H1 (cell line): ENCODE data around the gene GRK6. TPM values are rescaled to one million over a fixed set of nuclear protein-coding genes. Genes with fewer than 3 reads are reported as not detected.

ENCODE experiments used
- CTCF ChIA-PET: fragments of 300-600 bp; sonication (Branson Sonifier 250); formaldehyde crosslinking; loops from one replicate; lab custom pipeline; 2021; ENCODE audit not compliant: partially characterized antibody; lab: Charles Lee
- POLR2A ChIA-PET: fragments of 300-600 bp; sonication (Branson Sonifier 250); formaldehyde crosslinking; loops from one replicate; lab custom pipeline; 2021; ENCODE audit warnings: inconsistent platforms; ENCODE audit not compliant: partially characterized antibody; lab: Charles Lee
- DNase-seq, 2 experiments: peaks; one replicate each; pipeline versions ENCODE4 v3.0.0 to v3.0.0-alpha.2; 2010 to 2022; ENCODE audit warnings: low spot score in 2 of 2, low read depth in 1 of 2, mixed read lengths in 1 of 2
- FAIRE-seq: peaks from 2 replicates; lab custom pipeline; 2011; peaks lifted over from hg19 to GRCh38; lab: Jason Lieb, UNC
- H2AFZ ChIP-seq: 2 replicates; pipeline ENCODE4 v1.8.1; 2012; ENCODE audit warnings: low read length, inconsistent platforms
- H2AK5ac ChIP-seq: 2 replicates; pipeline ENCODE4 v1.6.1; 2013; ENCODE audit warnings: low read depth, low read length
- H2BK120ac ChIP-seq: replicated peaks from 2 replicates; pipeline ENCODE3; 2013; ENCODE audit warnings: low read depth, low read length, inconsistent platforms
- H2BK12ac ChIP-seq: 2 replicates; pipeline ENCODE4 v1.6.1; 2013; ENCODE audit warnings: low read depth, low read length
- H2BK15ac ChIP-seq: 2 replicates; pipeline ENCODE4 v1.6.1; 2013; ENCODE audit warnings: low read length
- H2BK20ac ChIP-seq: 2 replicates; pipeline ENCODE4 v1.6.1; 2013; ENCODE audit warnings: low read length
- H2BK5ac ChIP-seq: 2 replicates; pipeline ENCODE4 v1.6.1; 2013; ENCODE audit warnings: low read depth, low read length
- H3K14ac ChIP-seq: 2 replicates; pipeline ENCODE4 v1.6.1; 2013; ENCODE audit warnings: inconsistent platforms; ENCODE audit not compliant: insufficient read length
- H3K18ac ChIP-seq: 2 replicates; pipeline ENCODE4 v1.6.1; 2013; ENCODE audit warnings: low read length; ENCODE audit errors: extremely low read depth
- H3K23ac ChIP-seq: 2 replicates; pipeline ENCODE4 v1.6.1; 2013; ENCODE audit warnings: inconsistent platforms; ENCODE audit not compliant: insufficient read length
- H3K23me2 ChIP-seq: 2 replicates; pipeline ENCODE4 v1.6.1; 2013; ENCODE audit warnings: low read depth, low read length
- H3K27ac ChIP-seq: 2 replicates; pipeline ENCODE4 v1.6.1; 2011; ENCODE audit warnings: low read depth, low read length, inconsistent platforms
- H3K27me3 ChIP-seq, 4 experiments: replicated peaks in 1 of 4; 1 replicate in 1 of 4; 2 replicates in 3 of 4; pipeline versions ENCODE4 v1.6.1 to v1.8.1; 2011 to 2013; ENCODE audit warnings: low read length in 3 of 4, mild to moderate bottlenecking in 3 of 4, inconsistent platforms in 2 of 4, mixed read lengths in 2 of 4, moderate library complexity in 1 of 4; ENCODE audit not compliant: control insufficient read depth in 3 of 4, insufficient read depth in 3 of 4; ENCODE audit errors: extremely low read depth in 1 of 4
- H3K36me3 ChIP-seq, 4 experiments: 2 replicates each; pipeline versions ENCODE4 v1.6.1 to v1.8.1; 2011 to 2013; ENCODE audit warnings: mild to moderate bottlenecking in 4 of 4, low read length in 3 of 4, moderate library complexity in 2 of 4, control low read depth in 1 of 4, inconsistent platforms in 1 of 4; ENCODE audit not compliant: insufficient read depth in 4 of 4, control insufficient read depth in 2 of 4
- H3K4ac ChIP-seq: replicated peaks from 2 replicates; pipeline ENCODE3; 2013; ENCODE audit warnings: low read length, low read depth, mixed read lengths, inconsistent platforms; ENCODE audit not compliant: insufficient read length
- H3K4me1 ChIP-seq, 4 experiments: replicated peaks in 1 of 4; 1 replicate in 1 of 4; 2 replicates in 3 of 4; pipeline versions ENCODE4 v1.6.1 to v1.8.1; 2011 to 2013; ENCODE audit warnings: low read length in 3 of 4, inconsistent platforms in 2 of 4, mixed read lengths in 1 of 4; ENCODE audit not compliant: insufficient read depth in 4 of 4, control insufficient read depth in 3 of 4
- H3K4me2 ChIP-seq, 2 experiments: 2 replicates each; pipeline versions ENCODE4 v1.6.1 to v1.8.1; 2011 to 2013; ENCODE audit warnings: low read depth in 2 of 2, low read length in 2 of 2, control low read depth in 1 of 2, inconsistent platforms in 1 of 2, mild to moderate bottlenecking in 1 of 2; ENCODE audit not compliant: insufficient read depth in 1 of 2
- H3K4me3 ChIP-seq, 4 experiments: fragments of 200-600, 300-600 bp in 1 of 4; sonication (generic), shearing (Covaris generic), sonication (Bioruptor Twin) in 1 of 4; 2 replicates each; pipeline versions ENCODE4 v1.5.1 to v1.8.1; 2011 to 2016; ENCODE audit warnings: low read length in 4 of 4, low read depth in 3 of 4, control low read depth in 2 of 4, inconsistent platforms in 2 of 4, mild to moderate bottlenecking in 2 of 4, mixed read lengths in 1 of 4, moderate library complexity in 1 of 4; ENCODE audit not compliant: insufficient read depth in 2 of 4; ENCODE audit errors: extremely low read depth in 1 of 4
- H3K56ac ChIP-seq: replicated peaks from 2 replicates; pipeline ENCODE3; 2013; ENCODE audit warnings: low read depth, mild to moderate bottlenecking, mixed read lengths, low read length, inconsistent platforms; ENCODE audit not compliant: insufficient read length
- H3K79me1 ChIP-seq: 2 replicates; pipeline ENCODE4 v1.6.1; 2013; ENCODE audit warnings: low read depth, low read length, control low read depth
- H3K79me2 ChIP-seq, 2 experiments: 2 replicates each; pipeline versions ENCODE4 v1.6.1 to v1.8.1; 2012 to 2013; ENCODE audit warnings: low read length in 2 of 2, mild to moderate bottlenecking in 2 of 2, inconsistent platforms in 1 of 2; ENCODE audit not compliant: insufficient read depth in 2 of 2, control insufficient read depth in 1 of 2
- H3K9ac ChIP-seq, 4 experiments: replicated peaks in 1 of 4; 1 replicate in 1 of 4; 2 replicates in 3 of 4; pipeline versions ENCODE4 v1.6.1 to v1.8.1; 2011 to 2013; ENCODE audit warnings: low read depth in 3 of 4, low read length in 3 of 4, control low read depth in 2 of 4, mild to moderate bottlenecking in 2 of 4, moderate library complexity in 2 of 4, inconsistent platforms in 1 of 4; ENCODE audit errors: extremely low read depth in 1 of 4
- H3K9me3 ChIP-seq, 2 experiments: 2 replicates each; pipeline versions ENCODE4 v1.6.1 to v1.8.1; 2012 to 2013; ENCODE audit warnings: mild to moderate bottlenecking in 2 of 2, moderate library complexity in 2 of 2, control low read depth in 1 of 2, inconsistent platforms in 1 of 2, low read depth in 1 of 2, low read length in 1 of 2, mixed read lengths in 1 of 2; ENCODE audit not compliant: insufficient read depth in 2 of 2
- H4K20me1 ChIP-seq, 2 experiments: replicated peaks in 1 of 2; 2 replicates each; pipeline versions ENCODE3 to v1.8.1; 2011 to 2013; ENCODE audit warnings: inconsistent platforms in 2 of 2, low read length in 2 of 2, mild to moderate bottlenecking in 1 of 2; ENCODE audit not compliant: insufficient read depth in 2 of 2, control insufficient read depth in 1 of 2
- H4K5ac ChIP-seq: 2 replicates; pipeline ENCODE4 v1.6.1; 2013; ENCODE audit warnings: low read length, low read depth, mixed read lengths, inconsistent platforms; ENCODE audit not compliant: insufficient read length
- H4K8ac ChIP-seq: 2 replicates; pipeline ENCODE4 v1.8.0; 2013; ENCODE audit warnings: mild to moderate bottlenecking, moderate library complexity, low read length, inconsistent platforms; ENCODE audit not compliant: insufficient read depth; ENCODE audit errors: extremely low read depth
- H4K91ac ChIP-seq: replicated peaks from 2 replicates; pipeline ENCODE3; 2013; ENCODE audit warnings: low read length, mixed read lengths, inconsistent platforms; ENCODE audit not compliant: insufficient read length
- WGBS, 2 experiments: shearing (Covaris generic) in 1 of 2; methylation state at CpG; one replicate each; pipeline versions ENCODE4 v1.1.6 to v1.1.7; 2013 to 2015; ENCODE audit warnings: low lambda C conversion rate in 2 of 2, mixed read lengths in 2 of 2, inconsistent platforms in 1 of 2, low coverage in 1 of 2, missing lambda C conversion rate in 1 of 2; ENCODE audit not compliant: insufficient replicate concordance in 2 of 2, insufficient coverage in 1 of 2, insufficient read length in 1 of 2; ENCODE audit errors: extremely low coverage in 1 of 2, missing lambda C conversion rate in 1 of 2; 5-methylcytosine and 5-hydroxymethylcytosine counted together
- polyA plus RNA-seq, 7 experiments: library from polyadenylated mRNA; depleted of rRNA in 3 of 7; stranded (reverse) in 5 of 7; unstranded in 2 of 7; fragments of >200 nt in 5 of 7; fragments of 200-250 nt in 2 of 7; gene quantifications; 1 replicate in 5 of 7; 2 replicates in 1 of 7; 4 replicates in 1 of 7; pipeline versions ENCODE4 v1.2.1 to v1.2.3, GENCODE V29; 2011 to 2013; ENCODE audit warnings: missing spikeins in 2 of 7, mixed read lengths in 2 of 7
- total RNA-seq: library from RNA; stranded (reverse); fragmentation: NEBNext Ultra II Directional; extraction: Animal tissue kit (Norgen Biotek cat#: 25700); gene quantifications from 2 replicates; pipeline ENCODE4 v1.2.1, GENCODE V29; 2021

Gene GRK6
- total and polyA plus RNA-seq, 2 of the 8 experiments (the other 6 are each of a cell fraction or from before 2014, with no cell fraction given), result 31.8 to 57.8 TPM

DNA sequence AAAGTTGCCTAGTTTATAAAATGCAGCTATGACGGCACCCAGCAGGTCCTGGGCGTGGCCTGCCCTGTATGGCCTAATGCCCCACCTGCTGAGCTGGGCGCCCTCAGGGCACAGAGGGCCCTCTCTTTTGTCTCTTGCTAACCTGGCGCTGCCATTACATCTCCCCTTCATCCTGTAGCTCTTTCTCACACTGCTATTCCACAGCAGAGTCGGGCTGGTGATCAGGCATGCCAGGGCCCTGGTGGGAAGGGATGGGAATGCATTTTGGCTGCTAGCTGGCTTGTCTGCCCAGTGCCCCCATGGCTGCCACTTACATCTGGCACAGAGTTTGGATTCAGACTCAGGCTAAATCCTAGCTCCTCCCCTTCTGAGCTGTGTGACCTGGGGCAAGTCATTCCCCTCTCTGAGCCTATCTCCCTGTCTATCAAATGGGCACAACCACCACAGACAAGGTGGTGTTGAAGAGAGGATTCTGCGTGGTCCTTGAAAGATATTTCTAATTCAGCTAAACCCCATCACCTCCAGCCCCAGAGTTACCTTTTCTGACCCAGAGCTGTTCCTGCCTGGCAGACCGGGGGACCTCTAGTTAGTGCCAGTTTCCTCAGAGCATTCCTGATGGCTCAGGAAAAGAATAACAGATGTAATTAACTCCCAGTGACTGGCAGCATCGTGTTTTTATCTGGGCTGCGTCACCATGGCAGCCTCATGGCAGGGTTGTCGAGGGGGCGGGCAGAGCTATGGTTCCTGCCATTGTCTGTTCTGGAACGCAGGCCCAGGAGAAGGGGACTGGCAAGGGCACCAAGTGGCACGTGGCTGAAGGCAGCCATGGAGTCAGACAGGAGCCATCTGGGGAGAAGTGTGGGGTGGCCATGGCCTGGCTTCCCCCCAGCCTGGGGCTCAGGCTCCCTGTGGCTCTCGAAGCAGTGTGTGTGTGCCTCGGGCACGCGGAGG is 26.5 kb downstream of the GRK6 start:
- H3K4me3 ChIP-seq, result peak overlapping the region in 1 of 4 experiments; percentile 77; a peak in 3 of 8 replicates
- H3K23me2 ChIP-seq, result peaks cover 15% of the 10 kb centered on the region; the same call in 1 of the 2 replicates
- peaks cover 0 to 10% (median 8%) of the 10 kb centered on the region in 4 experiments; a peak in 3 of 7 replicates for H3K27me3 ChIP-seq
- peaks cover 0 to 28% (median 15%) of the 10 kb centered on the region in 4 experiments; a peak in 6 of 7 replicates for H3K4me1 ChIP-seq
- H4K8ac ChIP-seq, result no peak overlapping the region
- no peak overlapping the region for H3K27ac ChIP-seq
- no peak overlapping the region for H2BK15ac ChIP-seq
- H3K9ac ChIP-seq, result no peak overlapping the region
- no peak overlapping the region for H3K4ac ChIP-seq
- CTCF ChIA-PET, result interaction anchor here (0.9 to 23.6 kb wide), 24 partner anchors 12 to 339 kb away, joined by 3 to 430 read pairs (median 6); partner anchors contain the start of genes F12, MXD3, PFN3 and PRR7
- no peak overlapping the region for H3K18ac ChIP-seq
- H3K23ac ChIP-seq, result no peak overlapping the region
- H3K36me3 ChIP-seq, result peaks cover 4 to 11% (median 9%) of the 10 kb centered on the region in 4 experiments; a peak in 7 of 8 replicates
- DNase-seq, result no peak
- no peak for FAIRE-seq
- POLR2A ChIA-PET, result interaction anchor here (0.6 to 67.5 kb wide), 15 partner anchors 16 to 148 kb away, joined by 3 to 3349 read pairs (median 5); partner anchors contain the start of genes DBN1, DOK3, GRK6 and PDLIM7
- peak overlapping the region; percentile 81 to 93; a peak in 2 of 4 replicates for H3K4me2 ChIP-seq
- no peak overlapping the region for H2AK5ac ChIP-seq
- no peak overlapping the region for H2BK120ac ChIP-seq
- H4K20me1 ChIP-seq, result peaks cover 10 to 11% of the 10 kb centered on the region in 2 experiments
- no peak overlapping the region for H4K91ac ChIP-seq
- no peak overlapping the region for H3K14ac ChIP-seq
- H2AFZ ChIP-seq, result no peak overlapping the region
- 0 out of 2 replicates have a peak overlapping the region, but pooled peaks have one; percentile 88 for H2BK12ac ChIP-seq
- no peaks in the 10 kb centered on the region for H3K9me3 ChIP-seq
- no peak overlapping the region for H2BK5ac ChIP-seq
- WGBS, 2 experiments, result 82% methylated on average over 17 of the region's 17 CpGs; no CpG with 5 or more reads in 1 of the 2 experiments
- no peak overlapping the region for H4K5ac ChIP-seq
- H3K56ac ChIP-seq, result no peak overlapping the region
- no peaks in the 10 kb centered on the region for H3K79me2 ChIP-seq
- no peaks in the 10 kb centered on the region; the same call in 1 of the 2 replicates for H3K79me1 ChIP-seq
- no peak overlapping the region for H2BK20ac ChIP-seq
